NCI-H226 (cell line): ENCODE measurements around the gene MAD1L1.

Experiments
- DNase-seq: peaks from one replicate; pipeline ENCODE4 v3.0.0-alpha.2; 2015

MAD1L1 gene

DNA sequence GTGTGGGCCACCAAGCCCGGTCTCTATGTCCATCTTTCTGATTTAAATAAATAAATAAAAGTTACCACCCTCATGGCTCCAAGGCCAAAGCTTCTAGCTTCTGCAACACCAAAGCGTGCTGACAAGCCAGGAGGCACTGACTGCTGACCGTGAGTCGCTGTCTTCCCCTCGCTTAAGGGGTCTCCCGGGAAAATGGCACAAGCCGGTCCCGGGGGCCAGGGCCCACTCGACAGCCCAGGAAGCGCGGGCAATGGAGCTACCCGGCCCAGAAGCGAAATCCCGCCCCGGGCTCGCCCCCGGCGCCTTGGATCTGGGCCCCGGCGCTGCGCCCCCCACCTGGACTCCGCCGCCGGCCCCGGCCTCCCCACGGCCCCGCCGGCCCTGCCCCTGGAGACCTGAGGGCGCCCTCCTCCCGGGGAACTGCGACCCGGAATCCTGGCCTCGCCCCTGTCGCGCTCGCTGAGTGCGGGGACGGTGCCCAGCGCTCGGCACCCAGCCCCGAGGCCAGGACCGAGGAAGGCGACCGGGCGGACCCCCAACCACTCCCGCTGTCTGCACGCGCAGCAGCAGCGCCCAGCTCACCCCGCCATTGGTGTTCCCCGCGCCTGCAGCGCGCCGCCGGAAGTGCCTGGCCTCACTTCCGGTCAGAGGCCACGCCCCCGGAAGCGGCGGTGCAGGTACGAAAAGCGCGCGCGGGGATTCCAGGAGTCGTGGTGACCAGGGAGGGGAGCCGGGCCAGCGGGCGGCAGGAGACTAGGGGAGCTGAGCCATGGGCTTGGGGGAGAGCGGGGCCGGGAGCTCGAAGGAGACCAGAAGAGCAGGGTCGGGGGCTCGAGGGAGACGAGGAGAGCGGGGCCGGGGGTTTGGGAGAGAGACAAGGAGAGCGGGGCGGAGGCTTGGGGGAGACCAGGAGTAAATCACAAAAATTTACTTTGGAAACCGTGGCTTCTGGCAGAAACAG is 9.1 kb upstream of the MAD1L1 start, which contains the start of the genes MRM2 and NUDT1:
TSS of gene MRM2 (minus strand) at position 626 of the 961 bp plus-strand sequence. CDS start at position 590, 36 bp downstream.
TSS of gene NUDT1 (plus strand) at position 647 of the 961 bp plus-strand sequence. CDS start 2,349 bp downstream, outside the sequence.
- DNase-seq = peak; percentile 92

DNA sequence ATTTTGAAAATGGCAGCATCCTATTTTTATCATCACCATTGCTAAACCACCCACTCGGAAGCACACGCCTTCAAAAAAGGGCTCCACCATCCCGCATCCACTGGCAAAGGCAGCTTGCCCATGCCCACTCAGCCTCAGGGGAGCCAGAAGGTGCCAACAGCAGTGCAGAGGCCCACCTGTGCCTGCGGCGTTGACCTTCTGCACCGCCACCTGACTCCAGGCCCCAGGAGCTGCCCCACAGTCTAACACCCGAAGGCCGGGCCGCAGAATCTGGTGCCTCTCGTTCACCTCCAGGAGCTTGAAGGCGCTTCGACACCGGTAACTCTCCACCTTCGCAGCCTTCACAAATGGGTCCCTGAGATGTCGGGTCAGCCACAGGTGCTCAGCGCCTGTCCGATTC is 6.5 kb upstream of the MAD1L1 start:
- no peak for DNase-seq

DNA sequence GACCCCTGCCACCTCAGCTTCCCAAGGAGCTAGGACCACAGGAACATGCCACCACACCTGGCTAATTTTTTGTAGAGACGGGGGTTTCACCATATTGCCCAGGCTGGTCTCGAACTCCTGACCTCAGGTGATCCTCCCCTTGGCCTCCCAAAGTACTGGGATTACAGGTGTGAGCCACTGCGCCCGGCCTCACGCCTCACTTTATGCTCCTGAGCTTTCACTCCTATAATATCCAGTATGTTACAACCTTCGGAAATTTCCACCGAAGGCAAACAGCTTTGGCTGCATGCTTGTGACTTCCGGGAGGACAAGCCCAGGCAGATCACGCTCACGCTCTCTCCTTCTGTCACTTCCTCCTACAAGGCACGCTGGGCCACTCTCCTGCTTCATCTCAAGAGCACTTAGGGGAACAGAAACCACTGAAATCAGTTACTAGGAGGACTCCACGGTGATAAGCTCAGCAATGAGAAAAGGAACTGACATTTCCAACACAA is 4.4 kb upstream of the MAD1L1 start:
- no peak for DNase-seq

DNA sequence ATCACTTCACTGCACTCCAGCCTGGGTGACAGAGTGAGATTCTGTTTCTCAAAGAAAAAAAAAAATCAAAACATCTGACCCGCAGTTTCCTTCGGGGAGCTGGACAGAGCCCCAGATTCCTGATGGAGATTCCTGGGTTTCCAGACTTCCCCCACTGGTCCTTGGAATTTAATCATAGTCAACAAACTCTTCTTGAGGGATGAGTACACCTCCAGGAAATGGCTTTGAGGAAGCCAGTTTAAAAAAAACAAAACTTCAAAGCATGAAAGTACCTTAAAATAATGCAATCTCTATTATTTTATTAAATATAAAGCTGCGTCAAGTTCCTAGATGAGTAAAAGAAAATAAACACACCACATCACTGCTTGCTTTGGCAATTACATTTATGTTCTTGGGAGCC is 1.2 kb upstream of the MAD1L1 start:
- no peak for DNase-seq

DNA sequence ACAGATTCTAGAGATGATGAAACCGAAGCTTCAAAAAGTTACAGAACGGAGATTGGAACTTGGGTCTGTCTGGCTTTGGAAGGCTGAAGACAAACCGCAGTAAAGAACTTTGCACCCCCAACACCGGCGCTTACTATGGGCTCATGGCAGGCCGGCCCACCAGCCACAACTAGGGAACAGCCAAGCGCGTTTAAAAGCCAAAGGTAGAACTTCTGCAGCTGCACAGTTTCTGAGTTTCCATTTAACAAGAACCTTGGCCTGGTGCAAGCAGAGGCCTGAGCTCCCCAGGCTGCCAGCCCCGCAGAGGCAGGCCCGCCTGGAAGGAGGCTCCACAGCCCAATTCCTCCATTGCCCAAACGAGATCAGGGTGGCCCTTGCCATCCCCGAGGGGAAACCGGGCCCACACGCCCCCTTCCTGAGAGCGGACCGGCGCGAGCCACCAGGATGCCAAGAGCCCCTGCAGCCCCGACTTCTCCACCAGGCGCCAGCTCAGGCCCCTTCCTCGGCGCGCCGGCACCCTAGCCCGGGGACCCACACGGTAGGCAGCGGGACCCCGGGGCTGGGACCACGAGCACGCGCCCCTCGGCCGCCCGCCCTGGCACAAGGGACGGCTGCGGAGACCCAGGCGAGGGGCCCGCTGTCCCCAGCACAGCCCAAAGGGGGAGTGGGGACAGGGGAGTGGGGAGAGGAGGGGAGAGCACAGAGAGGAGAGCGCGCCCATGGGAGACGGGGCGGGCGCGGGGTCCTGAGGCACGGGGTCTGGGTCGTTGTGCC is 566 bp downstream of the MAD1L1 start:
- DNase-seq = no peak

DNA sequence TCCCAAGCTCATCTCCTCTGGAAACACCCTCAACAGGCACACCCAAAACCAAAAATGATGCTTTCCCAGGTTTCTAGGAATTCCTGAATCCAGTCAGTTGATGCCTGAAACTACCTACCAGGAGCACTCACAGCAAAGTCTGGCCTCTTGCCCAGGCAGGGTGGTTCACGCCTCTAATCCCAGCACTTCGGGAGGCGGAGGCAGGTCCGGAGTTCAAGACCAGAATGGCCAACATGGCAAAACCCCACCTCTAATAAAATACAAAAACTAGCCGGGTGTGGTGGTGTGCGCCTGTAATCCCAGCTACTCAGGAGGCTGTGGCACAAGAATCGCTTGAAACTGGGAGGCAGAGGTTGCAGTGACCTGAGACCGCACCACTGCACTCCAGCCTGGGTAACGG is 1.9 kb downstream of the MAD1L1 start:
- DNase-seq = no peak

DNA sequence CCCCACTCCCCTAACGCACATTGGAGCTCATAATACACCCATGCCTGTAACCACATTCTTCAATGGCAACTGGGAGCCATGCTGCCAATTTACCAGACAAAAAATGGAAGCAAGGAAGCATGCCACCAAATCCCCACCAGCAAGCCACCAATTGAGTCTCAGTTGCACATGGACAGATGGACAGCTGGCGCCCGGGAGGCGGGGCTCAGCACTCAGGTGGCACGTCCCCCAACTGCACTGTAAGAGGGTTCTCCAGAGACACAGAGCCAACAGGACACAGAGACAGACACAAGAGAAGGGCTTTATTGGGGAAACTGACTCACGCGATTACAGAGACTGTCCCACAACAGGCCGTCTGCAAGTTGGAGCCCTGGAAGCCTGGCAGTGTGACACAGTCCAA is 2.5 kb downstream of the MAD1L1 start:
- DNase-seq = no peak

DNA sequence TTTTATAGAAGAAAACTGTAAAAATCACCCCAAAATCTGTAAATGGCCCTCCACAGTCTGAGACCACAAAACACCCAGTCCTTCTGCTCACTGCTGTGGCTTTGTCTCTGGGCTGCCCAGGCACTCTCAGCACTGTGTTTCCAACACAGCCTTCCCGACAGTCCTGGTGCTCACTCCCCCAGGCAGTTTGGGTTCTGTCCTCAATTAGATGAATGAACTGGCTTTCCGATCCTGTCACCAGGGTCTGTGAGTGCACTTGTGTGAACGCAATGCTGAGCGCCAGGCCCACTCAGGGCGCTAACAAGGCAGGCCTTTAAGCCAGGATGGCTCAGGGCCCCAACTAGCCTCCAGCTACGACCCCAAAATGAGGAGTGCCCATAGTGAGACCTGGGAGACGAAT is 3.3 kb downstream of the MAD1L1 start:
- no peak for DNase-seq

DNA sequence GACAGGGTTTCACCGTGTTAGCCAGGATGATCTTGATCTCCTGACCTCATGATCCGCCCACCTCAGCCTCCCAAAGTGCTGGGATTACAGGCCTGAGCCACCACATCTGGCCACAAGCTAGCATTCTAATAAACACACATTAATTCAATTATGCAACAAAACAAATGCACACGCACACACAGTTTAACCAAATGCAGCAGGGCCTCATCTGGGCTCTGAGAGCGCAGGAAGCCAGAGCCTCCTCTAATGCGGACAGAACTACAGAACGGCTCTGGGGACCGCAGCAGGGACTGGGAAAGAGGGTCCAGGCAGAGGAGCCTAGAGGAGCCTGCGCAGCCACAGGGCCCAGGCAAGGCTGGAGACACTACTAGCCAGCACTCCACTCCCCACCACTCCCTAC is 3.8 kb downstream of the MAD1L1 start:
- no peak for DNase-seq

DNA sequence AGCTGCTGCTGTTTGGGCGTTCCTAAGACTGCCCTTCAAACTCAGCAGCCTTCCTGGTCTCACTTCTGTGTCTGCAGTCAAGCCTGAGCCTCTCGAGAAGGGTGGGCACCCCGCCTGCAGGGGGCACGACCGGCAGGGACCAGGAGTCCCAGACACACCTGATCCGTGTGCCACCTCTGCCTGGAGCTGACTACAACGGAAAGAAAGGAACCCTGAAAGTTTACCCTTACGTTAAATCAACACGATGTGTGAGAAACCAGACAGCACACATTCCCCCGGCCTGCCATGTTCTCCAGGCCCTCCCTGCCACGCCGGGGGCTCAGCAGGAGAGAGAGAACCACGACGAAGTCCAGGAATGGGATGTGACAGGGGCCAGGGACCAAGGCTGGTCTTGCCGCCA is 5.0 kb downstream of the MAD1L1 start:
- DNase-seq = no peak

DNA sequence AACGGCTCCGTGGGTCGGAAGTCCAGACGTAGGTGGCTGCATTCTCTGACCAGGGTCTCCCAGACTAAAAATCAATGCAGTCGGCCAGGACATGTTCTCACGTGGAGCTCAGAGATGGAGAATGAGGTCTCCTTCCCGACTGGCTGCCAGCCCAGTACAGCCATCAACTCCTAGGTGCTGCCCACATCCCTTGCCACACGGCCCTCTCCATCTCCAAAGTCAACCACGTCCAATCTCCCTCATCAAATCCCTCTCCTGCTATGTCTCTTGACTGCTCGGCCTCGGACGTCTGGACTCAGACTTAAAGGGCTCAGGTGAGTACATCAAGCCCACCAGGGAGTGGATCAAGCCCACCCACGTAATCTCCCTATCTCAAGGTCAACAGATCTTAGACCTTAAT is 6.9 kb downstream of the MAD1L1 start:
- DNase-seq = no peak

DNA sequence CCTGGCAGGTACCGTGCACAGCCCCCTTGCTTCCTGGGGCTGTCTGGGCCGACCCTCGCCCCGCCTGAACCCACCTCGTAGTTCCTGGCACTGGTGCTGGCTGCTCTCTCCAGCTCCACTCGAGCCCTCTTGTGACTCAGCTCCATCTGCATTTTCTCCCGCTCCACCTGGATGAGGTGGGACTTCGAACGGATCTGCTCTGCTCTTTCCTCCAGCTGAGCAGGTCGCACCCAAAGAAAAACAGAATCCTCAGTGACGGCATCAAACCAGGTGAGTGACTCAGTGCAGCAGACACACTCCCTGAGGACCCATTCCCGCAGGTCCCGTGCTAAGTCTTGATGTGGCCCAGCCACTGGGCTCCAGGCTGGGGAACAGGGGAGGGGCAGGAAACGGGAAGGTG is 7.4 kb downstream of the MAD1L1 start:
- no peak for DNase-seq

DNA sequence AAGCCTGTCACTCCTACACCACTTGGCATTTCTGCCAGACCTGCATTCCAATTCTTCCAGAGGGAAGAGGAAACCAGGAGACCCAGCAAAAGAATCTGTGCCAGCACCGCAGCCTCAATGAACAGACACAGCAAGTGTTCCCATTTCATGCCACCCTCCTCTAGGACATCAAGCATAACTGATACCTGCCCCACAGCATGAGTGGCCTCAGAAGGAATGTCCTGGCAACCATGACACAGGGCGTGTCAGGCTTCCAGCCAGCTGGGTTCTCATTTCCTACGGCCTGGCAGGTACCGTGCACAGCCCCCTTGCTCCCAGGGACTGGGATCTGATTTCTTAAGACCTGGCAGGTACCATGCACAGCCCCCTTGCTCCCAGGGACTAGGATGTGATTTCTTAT is 7.8 kb downstream of the MAD1L1 start:
- DNase-seq = no peak

DNA sequence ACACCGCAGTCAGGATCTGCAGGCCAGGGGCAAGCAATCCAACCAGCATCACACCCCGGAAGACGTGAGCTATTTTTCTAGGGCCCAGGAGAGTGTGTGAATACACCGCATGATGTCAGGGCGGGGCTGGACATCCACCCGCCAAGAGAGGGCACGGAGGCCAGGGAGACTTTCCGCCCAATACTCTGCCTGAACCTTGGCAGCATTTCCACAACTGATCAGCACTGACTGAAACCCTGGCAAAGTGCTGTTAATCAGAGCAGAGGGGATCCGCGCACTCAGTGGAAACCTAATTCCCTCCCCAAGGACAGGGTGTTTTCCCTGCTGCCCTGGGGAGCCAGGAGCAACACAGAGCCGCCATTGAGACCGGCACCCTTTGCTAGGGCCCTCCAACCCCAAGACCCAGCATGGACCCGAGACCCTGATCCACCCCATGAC is 8.2 kb downstream of the MAD1L1 start:
- DNase-seq = no peak

DNA sequence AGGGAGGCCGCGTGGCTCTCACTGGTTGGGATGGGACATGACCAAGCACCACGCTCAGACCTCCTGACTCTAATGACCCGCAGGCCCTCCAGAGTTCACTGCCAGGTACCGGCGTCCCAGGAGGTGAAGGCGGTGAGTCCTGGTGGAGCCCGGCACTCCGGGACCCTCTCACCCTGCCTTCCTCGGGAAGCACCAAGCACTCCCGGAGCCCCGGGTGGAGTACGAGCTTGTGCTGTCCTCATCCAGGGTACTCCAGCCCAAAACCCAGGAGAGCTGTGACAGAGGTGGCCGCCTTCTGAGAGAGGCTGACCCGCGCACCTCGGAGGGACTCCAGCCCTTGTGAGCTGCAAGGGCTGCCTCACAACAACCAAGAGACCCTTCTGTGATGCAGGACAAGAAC is 9.4 kb downstream of the MAD1L1 start:
- DNase-seq = no peak

DNA sequence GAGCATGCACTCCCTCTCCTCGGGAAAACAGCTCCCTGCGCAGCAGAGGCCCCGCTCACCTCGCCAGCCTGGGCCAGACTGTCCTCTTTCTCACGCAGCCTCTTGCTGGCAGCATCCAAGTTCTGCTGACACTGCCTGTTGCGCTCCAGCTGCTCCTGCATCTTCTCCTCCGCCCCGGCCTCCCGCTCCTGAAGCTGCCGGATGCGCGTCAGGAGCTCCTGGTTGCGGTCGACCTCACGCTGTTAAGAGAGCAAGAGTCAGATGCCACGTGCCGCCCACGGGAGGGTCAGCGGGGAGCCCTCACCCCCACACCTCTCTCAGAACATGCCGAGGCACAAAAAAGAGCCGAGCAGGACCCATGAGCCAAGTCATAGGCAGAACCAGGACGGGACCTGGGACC is 10.2 kb downstream of the MAD1L1 start:
- DNase-seq = no peak

DNA sequence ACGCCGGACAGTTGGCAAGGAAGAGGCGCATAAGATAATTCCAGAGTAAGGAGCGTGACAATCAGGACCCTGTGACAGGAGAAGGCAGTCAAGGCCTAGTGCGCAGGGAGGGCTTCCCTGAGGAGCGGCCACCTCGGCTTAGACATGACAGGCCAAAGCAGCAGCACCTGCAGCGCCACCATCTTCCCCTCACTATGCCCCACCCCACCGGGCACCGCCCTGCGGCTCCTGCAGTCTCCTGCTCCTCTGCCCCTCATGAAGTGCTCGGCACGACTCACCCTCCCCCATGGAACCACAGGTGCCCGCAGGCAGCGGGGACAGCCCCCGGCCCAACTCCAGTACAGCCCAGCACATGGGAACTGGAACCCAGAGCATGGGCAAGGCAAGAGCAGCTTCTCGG is 11.8 kb downstream of the MAD1L1 start:
- DNase-seq = no peak

DNA sequence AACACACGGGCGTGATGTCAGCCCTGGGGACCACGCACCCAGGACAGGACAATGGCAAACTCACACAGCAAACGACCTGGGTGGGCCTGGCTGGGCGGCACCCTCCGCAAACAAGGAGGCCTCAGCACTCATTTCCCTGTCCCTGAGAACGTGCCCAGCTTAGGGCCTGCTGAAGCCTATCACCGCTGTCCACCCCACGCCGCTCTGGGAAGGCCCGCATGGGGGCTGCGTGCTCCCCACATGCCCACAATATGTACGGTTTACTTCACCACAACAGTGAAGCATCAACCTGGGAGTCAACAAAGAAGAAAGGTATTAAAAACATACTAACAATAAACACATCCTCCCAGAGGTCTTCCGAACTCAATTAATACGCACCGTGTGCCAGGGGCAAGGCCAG is 12.2 kb downstream of the MAD1L1 start:
- DNase-seq = no peak

DNA sequence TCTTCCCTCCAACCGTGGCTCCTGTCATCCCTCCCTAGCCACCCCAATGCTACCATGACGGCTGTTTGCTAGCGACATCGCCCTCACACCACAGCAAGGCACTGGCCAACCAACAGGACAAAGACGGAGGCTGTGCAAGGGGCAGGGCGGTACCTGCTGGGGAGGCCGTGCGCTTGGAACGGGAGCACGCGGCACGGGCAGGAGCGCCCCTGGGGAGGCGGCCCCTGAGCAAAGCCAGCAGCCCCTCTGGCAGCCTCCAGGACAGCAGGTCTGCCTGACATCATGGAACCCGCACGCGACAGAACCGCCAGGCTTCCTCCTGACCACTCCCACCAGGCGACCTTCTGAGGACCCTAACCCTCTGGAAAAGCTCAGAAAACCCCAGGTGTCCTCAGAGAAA is 12.7 kb downstream of the MAD1L1 start:
- DNase-seq = no peak

DNA sequence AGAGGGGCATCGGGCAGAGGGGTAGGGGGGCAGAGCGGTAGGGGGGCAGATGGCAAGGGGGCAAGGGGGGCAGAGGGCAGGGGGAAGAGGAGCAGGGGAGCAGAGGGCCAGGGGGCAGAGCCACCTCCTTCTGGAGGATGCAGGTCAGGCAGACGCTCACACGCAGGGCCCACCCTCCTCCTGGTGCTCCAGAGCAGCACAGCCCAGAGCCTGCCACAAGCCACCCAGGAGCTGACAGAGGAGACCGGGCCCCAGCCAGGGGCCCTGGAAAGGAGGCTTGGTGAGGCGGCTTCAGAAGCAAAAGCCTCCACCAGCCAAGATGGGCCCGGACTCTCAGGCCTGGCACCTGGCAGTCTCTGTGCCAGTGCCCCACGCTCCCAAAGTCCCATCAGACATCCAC is 13.1 kb downstream of the MAD1L1 start:
- no peak for DNase-seq

DNA sequence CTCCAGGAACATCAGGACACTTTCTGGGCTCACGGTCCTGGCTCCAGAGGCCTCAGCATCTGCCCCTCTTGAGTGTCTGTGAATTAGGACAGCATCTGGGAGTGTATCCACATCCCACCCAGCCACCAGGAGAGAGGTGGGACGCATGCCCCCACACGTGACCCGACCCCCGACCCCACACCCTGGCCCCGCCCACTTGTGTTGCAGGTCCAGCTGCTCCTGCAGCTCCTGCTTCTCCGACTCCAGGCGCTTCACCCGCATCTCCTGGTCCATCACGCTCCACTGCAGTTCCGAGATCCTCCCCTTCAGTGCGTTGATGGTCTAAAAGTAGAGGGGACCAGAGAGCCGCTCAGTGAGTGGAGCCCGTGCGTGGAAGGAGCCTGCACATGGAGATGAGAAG is 13.6 kb downstream of the MAD1L1 start:
- DNase-seq = no peak

DNA sequence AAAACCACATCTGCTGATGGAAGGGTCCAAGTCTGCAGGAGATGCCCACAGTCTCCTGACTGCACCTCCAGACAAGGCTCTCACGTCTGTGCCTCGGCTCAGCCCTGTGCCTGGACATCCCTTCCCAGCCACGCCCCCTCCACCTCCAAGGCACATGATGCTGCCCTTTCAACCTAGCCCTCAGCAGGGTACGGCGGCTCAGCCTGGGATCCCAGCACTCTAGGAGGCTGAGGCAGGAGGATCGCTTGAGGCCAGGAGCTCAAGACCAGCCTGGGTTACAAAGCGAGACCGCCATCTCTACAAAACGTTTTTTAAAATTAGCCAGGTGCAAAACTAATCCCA is 14.3 kb downstream of the MAD1L1 start:
- no peak for DNase-seq

DNA sequence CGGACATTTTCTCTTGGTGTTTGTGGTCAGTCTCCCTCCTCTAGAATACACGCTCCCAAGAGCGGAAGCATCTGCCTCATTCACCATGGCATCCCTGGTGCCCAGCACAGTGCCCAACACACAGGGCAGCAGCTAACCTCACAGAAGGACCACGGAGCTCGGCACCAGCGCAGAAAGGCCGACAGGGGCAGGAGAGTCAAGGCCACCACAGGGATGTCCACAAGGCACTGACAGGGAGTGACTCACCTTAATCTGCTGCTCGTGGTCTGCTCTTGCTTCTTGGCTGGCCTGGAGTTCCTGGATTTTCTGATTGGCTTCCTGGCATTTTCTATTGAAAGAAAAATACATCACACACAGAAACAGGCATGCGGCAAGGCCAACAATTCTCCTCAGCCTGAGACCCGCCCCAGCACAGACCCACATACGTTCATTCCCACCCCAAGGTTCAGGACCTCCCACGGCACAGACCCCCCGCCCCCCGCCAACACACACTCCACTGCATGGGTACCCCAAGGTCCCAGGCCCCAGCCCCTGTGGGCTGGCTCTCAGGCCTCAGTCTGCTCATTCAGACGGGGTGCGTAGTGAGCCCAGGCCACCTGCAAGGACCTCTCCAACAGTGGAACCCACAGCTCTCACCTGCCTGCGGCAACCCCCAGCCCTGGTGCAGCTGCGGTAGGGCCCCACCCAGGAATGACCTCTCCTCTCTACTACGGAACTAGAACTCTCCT is 14.9 kb downstream of the MAD1L1 start:
- no peak for DNase-seq
